GM12878 (cell line): ENCODE data around the gene PLD3.

Source experiments
- CEBPB ChIP-seq, 2 experiments: fragments of 150-350 bp in 1 of 2; IDR thresholded peaks; 2 replicates each; pipeline ENCODE4 v1.6.1; 2012 to 2014; ENCODE audit warnings: low read depth in 2 of 2, low read length in 2 of 2, borderline replicate concordance in 1 of 2, inconsistent platforms in 1 of 2
- EP300 ChIP-seq, 2 experiments: fragments of 150-350 bp in 1 of 2; IDR thresholded peaks; 2 replicates each; pipeline ENCODE4 v1.6.1; 2011 to 2012; ENCODE audit warnings: low read depth in 2 of 2, low read length in 2 of 2, borderline replicate concordance in 1 of 2, improper control_type of control experiment in 1 of 2, inconsistent platforms in 1 of 2; ENCODE audit not compliant: control insufficient read depth in 1 of 2
- EZH2 ChIP-seq: IDR thresholded peaks from 2 replicates; pipeline ENCODE4 v1.6.1; 2012; ENCODE audit warnings: low read depth, mild to moderate bottlenecking, control low read depth, inconsistent platforms, low read length, borderline replicate concordance; ENCODE audit not compliant: control insufficient read depth
- TF ChIP-seq, protein P1 (sequence below), 3 experiments: IDR thresholded peaks in 2 of 3; conservative IDR thresholded peaks in 1 of 3; 2 replicates each; pipeline ENCODE4 v1.5.1; 2011; ENCODE audit warnings: low read depth in 3 of 3, low read length in 3 of 3, mild to moderate bottlenecking in 3 of 3, control low read depth in 2 of 3, moderate library complexity in 2 of 3, inconsistent platforms in 1 of 3, mixed read lengths in 1 of 3; ENCODE audit not compliant: control insufficient read depth in 2 of 3, insufficient read depth in 1 of 3; ENCODE audit errors: extremely low read depth in 1 of 3
- TF ChIP-seq, protein P2 (sequence below): IDR thresholded peaks from 2 replicates; pipeline ENCODE4 v1.6.1; 2012; ENCODE audit warnings: mild to moderate bottlenecking, low read depth, low read length

DNA sequence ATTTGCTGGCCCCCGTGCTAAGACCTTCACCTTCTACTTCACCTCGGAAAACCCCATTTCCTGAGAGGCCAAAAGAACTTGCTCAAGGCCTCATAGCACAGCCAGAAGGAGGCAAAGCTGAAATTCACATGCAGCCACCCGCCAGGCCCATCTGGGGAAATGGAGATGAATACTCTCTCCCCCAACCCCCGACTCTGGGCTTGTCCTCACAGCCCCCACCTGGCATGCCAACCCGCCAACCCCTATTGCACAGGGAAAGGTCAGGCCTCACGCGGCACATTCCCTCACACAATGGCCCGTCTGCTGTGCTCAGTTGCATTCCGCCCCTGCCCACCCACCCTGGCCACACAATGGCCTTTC lies 61.5 kb downstream of the PLD3 start:
- TF ChIP-seq, protein P1, sequence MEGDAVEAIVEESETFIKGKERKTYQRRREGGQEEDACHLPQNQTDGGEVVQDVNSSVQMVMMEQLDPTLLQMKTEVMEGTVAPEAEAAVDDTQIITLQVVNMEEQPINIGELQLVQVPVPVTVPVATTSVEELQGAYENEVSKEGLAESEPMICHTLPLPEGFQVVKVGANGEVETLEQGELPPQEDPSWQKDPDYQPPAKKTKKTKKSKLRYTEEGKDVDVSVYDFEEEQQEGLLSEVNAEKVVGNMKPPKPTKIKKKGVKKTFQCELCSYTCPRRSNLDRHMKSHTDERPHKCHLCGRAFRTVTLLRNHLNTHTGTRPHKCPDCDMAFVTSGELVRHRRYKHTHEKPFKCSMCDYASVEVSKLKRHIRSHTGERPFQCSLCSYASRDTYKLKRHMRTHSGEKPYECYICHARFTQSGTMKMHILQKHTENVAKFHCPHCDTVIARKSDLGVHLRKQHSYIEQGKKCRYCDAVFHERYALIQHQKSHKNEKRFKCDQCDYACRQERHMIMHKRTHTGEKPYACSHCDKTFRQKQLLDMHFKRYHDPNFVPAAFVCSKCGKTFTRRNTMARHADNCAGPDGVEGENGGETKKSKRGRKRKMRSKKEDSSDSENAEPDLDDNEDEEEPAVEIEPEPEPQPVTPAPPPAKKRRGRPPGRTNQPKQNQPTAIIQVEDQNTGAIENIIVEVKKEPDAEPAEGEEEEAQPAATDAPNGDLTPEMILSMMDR (IDR thresholded peaks at IDR 0.05 in 2 of 3, conservative IDR thresholded peaks at IDR 0.05 in 1 of 3; ENCODE audit: control insufficient read depth in 2 of 3, extremely low read depth in 1 of 3, insufficient read depth in 1 of 3, low read depth in 3 of 3, low read length in 3 of 3), result no peak
- TF ChIP-seq CEBPB (IDR thresholded peaks at IDR 0.05; ENCODE audit: borderline replicate concordance in 1 of 2, low read depth in 2 of 2, low read length in 2 of 2), result no peak
- no peak for TF ChIP-seq EP300 (IDR thresholded peaks at IDR 0.05; ENCODE audit: borderline replicate concordance in 1 of 2, control insufficient read depth in 1 of 2, low read depth in 2 of 2, low read length in 2 of 2)
- TF ChIP-seq EZH2, result no peak
- TF ChIP-seq, protein P2, sequence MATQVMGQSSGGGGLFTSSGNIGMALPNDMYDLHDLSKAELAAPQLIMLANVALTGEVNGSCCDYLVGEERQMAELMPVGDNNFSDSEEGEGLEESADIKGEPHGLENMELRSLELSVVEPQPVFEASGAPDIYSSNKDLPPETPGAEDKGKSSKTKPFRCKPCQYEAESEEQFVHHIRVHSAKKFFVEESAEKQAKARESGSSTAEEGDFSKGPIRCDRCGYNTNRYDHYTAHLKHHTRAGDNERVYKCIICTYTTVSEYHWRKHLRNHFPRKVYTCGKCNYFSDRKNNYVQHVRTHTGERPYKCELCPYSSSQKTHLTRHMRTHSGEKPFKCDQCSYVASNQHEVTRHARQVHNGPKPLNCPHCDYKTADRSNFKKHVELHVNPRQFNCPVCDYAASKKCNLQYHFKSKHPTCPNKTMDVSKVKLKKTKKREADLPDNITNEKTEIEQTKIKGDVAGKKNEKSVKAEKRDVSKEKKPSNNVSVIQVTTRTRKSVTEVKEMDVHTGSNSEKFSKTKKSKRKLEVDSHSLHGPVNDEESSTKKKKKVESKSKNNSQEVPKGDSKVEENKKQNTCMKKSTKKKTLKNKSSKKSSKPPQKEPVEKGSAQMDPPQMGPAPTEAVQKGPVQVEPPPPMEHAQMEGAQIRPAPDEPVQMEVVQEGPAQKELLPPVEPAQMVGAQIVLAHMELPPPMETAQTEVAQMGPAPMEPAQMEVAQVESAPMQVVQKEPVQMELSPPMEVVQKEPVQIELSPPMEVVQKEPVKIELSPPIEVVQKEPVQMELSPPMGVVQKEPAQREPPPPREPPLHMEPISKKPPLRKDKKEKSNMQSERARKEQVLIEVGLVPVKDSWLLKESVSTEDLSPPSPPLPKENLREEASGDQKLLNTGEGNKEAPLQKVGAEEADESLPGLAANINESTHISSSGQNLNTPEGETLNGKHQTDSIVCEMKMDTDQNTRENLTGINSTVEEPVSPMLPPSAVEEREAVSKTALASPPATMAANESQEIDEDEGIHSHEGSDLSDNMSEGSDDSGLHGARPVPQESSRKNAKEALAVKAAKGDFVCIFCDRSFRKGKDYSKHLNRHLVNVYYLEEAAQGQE, result no peak
